Measurements from ENCODE around the gene ZNF496. TPM values are rescaled to one million over a fixed set of nuclear protein-coding genes. Genes with fewer than 3 reads are reported as not detected.

The ZNF496 gene
- total and polyA plus RNA-seq, 2 of the 13 experiments (the other 11 are each of a cell fraction or from before 2014, with no cell fraction given) = 14.8 to 18.6 TPM

DNA sequence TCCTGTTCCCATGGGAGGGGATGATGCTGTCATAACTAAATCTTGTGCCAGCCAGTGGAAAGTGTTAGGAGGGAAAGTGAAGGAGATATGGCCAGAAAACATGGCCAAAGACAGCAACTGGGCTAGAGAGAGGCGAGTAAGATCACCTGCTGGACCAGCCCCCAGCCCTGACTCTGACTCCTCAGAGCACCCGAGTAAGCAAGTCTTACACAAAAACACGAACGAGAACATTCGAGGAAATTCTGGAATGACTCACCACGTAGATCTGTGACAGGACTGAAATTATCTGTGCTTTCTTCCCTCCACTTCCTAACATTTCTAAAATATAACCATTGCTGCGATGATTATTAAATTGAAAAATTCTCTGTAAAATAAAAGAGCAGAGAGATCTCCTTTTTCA is 9.2 kb downstream of the ZNF496 start (continued):
- TF ChIP-seq ZNF577 (CRISPR knock-in tag; IDR thresholded peaks at IDR 0.05; ENCODE audit: borderline replicate concordance, low read depth) = no peak
- TF ChIP-seq, protein P1, sequence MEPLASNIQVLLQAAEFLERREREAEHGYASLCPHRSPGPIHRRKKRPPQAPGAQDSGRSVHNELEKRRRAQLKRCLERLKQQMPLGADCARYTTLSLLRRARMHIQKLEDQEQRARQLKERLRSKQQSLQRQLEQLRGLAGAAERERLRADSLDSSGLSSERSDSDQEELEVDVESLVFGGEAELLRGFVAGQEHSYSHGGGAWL (CRISPR knock-in tag; IDR thresholded peaks at IDR 0.05) = no peak
- no peak for TF ChIP-seq ZNF567 (CRISPR knock-in tag; IDR thresholded peaks at IDR 0.05; ENCODE audit: borderline replicate concordance)
- no peak for TF ChIP-seq CC2D1A (CRISPR knock-in tag; IDR thresholded peaks at IDR 0.05)
- no peak for TF ChIP-seq WIZ (CRISPR knock-in tag; IDR thresholded peaks at IDR 0.05)
- TF ChIP-seq, protein P2, sequence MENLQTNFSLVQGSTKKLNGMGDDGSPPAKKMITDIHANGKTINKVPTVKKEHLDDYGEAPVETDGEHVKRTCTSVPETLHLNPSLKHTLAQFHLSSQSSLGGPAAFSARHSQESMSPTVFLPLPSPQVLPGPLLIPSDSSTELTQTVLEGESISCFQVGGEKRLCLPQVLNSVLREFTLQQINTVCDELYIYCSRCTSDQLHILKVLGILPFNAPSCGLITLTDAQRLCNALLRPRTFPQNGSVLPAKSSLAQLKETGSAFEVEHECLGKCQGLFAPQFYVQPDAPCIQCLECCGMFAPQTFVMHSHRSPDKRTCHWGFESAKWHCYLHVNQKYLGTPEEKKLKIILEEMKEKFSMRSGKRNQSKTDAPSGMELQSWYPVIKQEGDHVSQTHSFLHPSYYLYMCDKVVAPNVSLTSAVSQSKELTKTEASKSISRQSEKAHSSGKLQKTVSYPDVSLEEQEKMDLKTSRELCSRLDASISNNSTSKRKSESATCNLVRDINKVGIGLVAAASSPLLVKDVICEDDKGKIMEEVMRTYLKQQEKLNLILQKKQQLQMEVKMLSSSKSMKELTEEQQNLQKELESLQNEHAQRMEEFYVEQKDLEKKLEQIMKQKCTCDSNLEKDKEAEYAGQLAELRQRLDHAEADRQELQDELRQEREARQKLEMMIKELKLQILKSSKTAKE (CRISPR knock-in tag; IDR thresholded peaks at IDR 0.05; ENCODE audit: borderline replicate concordance) = no peak

DNA sequence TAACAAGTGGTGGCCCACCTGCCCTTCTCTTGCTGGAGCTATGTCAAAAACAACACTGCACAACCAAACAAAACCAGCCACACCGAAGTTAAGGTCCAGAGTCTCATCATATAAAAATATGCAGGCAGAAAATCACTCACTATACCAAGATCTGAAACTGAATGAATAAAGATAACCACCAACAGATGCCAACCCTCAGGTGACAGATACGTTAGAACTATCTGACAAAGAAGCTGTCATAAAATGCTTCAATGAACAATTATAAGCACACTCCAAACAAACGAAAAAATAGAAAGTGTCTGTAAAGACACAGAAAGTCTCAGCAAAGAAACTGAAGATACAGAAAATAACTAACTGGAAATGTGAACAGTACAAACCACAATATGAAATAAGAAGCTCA is 14.0 kb downstream of the ZNF496 start:
- Histone ChIP-seq H3K27me3 (ENCODE audit: control insufficient read depth in 1 of 2, insufficient read depth in 2 of 2, low read length in 2 of 2) (no peaks in the 10 kb centered on the region), H2AFZ (ENCODE audit: low read length) (no peak overlapping the region), H4K20me1 (ENCODE audit: insufficient read depth, low read length) (no peaks in the 10 kb centered on the region), H3K4me2 (ENCODE audit: low read depth, low read length) (no peak overlapping the region), H3K4me1 (ENCODE audit: insufficient read depth, low read length) (no peaks in the 10 kb centered on the region), H3K4me3 (replicated peaks in 1 of 3; ENCODE audit: insufficient read depth in 1 of 3, low read depth in 2 of 3, low read length in 3 of 3) (no peak overlapping the region), H3K9ac (ENCODE audit: insufficient read depth, low read depth, low read length) (no peak overlapping the region), H3K9me3 (ENCODE audit: low read length) (no peaks in the 10 kb centered on the region), H3K27ac (ENCODE audit: extremely low read length, insufficient read depth, low read length) (no peak overlapping the region), H3K36me3 (replicated peaks in 1 of 2; ENCODE audit: control insufficient read depth in 1 of 2, insufficient read depth in 2 of 2, low read length in 2 of 2) (peaks cover 6 to 64% of the 10 kb centered on the region in 2 experiments; a peak in 4 of 5 replicates), H3K79me2 (ENCODE audit: insufficient read depth, low read length) (no peaks in the 10 kb centered on the region)
- FAIRE-seq (no peak), DNase-seq (ENCODE audit: low spot score) (no peak), ATAC-seq (no peak)
- CTCF ChIA-PET (ENCODE audit: low intra/inter-chr PET ratio, low total read pairs) = no interaction called here
- WGBS (ENCODE audit: low lambda C conversion rate) = 88% methylated on average over 3 of the region's 3 CpGs
- intact Hi-C loops (cut with micrococcal nuclease; ENCODE audit: unreplicated experiment) (no loop called here), in situ Hi-C loops (cut with HindIII; ENCODE audit: extremely low pct_ligation_motif_present, low pct_unique_long_range_greater_than_20kb) (no loop called here)
- BruUV-seq (replicated peaks) = no TSS peak
- TF ChIP-seq ZBTB20 (CRISPR knock-in tag; IDR thresholded peaks at IDR 0.05; ENCODE audit: borderline replicate concordance, low read depth) = no peak
- TF ChIP-seq ZNF432 (CRISPR knock-in tag; IDR thresholded peaks at IDR 0.05; ENCODE audit: borderline replicate concordance) = no peak
- TF ChIP-seq EHMT2 (IDR thresholded peaks at IDR 0.05; ENCODE audit: borderline replicate concordance, low read depth, low read length) = no peak
- no peak for TF ChIP-seq FOXK2 (IDR thresholded peaks at IDR 0.05)
- TF ChIP-seq, protein P3, sequence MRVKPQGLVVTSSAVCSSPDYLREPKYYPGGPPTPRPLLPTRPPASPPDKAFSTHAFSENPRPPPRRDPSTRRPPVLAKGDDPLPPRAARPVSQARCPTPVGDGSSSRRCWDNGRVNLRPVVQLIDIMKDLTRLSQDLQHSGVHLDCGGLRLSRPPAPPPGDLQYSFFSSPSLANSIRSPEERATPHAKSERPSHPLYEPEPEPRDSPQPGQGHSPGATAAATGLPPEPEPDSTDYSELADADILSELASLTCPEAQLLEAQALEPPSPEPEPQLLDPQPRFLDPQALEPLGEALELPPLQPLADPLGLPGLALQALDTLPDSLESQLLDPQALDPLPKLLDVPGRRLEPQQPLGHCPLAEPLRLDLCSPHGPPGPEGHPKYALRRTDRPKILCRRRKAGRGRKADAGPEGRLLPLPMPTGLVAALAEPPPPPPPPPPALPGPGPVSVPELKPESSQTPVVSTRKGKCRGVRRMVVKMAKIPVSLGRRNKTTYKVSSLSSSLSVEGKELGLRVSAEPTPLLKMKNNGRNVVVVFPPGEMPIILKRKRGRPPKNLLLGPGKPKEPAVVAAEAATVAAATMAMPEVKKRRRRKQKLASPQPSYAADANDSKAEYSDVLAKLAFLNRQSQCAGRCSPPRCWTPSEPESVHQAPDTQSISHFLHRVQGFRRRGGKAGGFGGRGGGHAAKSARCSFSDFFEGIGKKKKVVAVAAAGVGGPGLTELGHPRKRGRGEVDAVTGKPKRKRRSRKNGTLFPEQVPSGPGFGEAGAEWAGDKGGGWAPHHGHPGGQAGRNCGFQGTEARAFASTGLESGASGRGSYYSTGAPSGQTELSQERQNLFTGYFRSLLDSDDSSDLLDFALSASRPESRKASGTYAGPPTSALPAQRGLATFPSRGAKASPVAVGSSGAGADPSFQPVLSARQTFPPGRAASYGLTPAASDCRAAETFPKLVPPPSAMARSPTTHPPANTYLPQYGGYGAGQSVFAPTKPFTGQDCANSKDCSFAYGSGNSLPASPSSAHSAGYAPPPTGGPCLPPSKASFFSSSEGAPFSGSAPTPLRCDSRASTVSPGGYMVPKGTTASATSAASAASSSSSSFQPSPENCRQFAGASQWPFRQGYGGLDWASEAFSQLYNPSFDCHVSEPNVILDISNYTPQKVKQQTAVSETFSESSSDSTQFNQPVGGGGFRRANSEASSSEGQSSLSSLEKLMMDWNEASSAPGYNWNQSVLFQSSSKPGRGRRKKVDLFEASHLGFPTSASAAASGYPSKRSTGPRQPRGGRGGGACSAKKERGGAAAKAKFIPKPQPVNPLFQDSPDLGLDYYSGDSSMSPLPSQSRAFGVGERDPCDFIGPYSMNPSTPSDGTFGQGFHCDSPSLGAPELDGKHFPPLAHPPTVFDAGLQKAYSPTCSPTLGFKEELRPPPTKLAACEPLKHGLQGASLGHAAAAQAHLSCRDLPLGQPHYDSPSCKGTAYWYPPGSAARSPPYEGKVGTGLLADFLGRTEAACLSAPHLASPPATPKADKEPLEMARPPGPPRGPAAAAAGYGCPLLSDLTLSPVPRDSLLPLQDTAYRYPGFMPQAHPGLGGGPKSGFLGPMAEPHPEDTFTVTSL (CRISPR knock-in tag; IDR thresholded peaks at IDR 0.05; ENCODE audit: borderline replicate concordance) = no peak
- TF ChIP-seq, protein P4, sequence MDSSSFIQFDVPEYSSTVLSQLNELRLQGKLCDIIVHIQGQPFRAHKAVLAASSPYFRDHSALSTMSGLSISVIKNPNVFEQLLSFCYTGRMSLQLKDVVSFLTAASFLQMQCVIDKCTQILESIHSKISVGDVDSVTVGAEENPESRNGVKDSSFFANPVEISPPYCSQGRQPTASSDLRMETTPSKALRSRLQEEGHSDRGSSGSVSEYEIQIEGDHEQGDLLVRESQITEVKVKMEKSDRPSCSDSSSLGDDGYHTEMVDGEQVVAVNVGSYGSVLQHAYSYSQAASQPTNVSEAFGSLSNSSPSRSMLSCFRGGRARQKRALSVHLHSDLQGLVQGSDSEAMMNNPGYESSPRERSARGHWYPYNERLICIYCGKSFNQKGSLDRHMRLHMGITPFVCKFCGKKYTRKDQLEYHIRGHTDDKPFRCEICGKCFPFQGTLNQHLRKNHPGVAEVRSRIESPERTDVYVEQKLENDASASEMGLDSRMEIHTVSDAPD (CRISPR knock-in tag; IDR thresholded peaks at IDR 0.05) = no peak
- POLR2A ChIA-PET = no interaction called here
